Keratinocyte (primary cell): ENCODE results near the gene NPNT.

Experiments
- CTCF ChIP-seq, 3 experiments: IDR thresholded peaks in 1 of 3; conservative IDR thresholded peaks in 1 of 3; optimal IDR thresholded peaks in 1 of 3; 2 replicates in 2 of 3; 3 replicates in 1 of 3; pipeline versions ENCODE3 to v1.5.1; 2011; ENCODE audit warnings: low read length in 3 of 3, mild to moderate bottlenecking in 3 of 3, moderate library complexity in 2 of 3, control low read depth in 1 of 3, inconsistent platforms in 1 of 3; ENCODE audit not compliant: insufficient read depth in 2 of 3; ENCODE audit errors: extremely low read depth in 1 of 3
- EZH2 ChIP-seq: IDR thresholded peaks from one replicate; pipeline ENCODE4 v1.6.1; 2012; ENCODE audit warnings: inconsistent platforms, mild to moderate bottlenecking, low read length, moderate library complexity

- TF ChIP-seq CTCF (optimal IDR thresholded peaks at IDR 0.05 in 1 of 3, IDR thresholded peaks at IDR 0.05 in 1 of 3, conservative IDR thresholded peaks at IDR 0.05 in 1 of 3; ENCODE audit: extremely low read depth in 1 of 3, insufficient read depth in 2 of 3, low read length in 3 of 3) (no peak), EZH2 (no peak)
Measured at GRCh38 chr4:105871997-105872396, 23.3 kb upstream of the NPNT start.
